HepG2 (cell line): Measurements from ENCODE around the gene PSRC1. TPM values are rescaled to one million over a fixed set of nuclear protein-coding genes. Genes with fewer than 3 reads are reported as not detected.
A peak's percentile ranks its signal among the peaks of the same experiment; 100 is the strongest.

Experiments
- ARNT2 ChIP-seq: sonication (generic); formaldehyde crosslinking; IDR thresholded peaks from 2 replicates; pipeline ENCODE4 v1.8.0; 2022; ENCODE audit warnings: mild to moderate bottlenecking, low read depth, missing genetic modification reagents, moderate library complexity
- BRD4 ChIP-seq: sonication (generic); formaldehyde crosslinking; IDR thresholded peaks from 2 replicates; pipeline ENCODE4 v1.4.0; 2020; ENCODE audit warnings: missing genetic modification reagents
- NFKB2 ChIP-seq: sonication (generic); formaldehyde crosslinking; IDR thresholded peaks from 2 replicates; pipeline ENCODE4 v1.4.0; 2020; ENCODE audit warnings: missing genetic modification reagents, borderline replicate concordance
- SPEN ChIP-seq: sonication (generic); formaldehyde crosslinking; IDR thresholded peaks from 2 replicates; pipeline ENCODE4 v1.5.1; 2020; ENCODE audit warnings: low read depth, mild to moderate bottlenecking, missing genetic modification reagents
- TBL1XR1 ChIP-seq: fragments of 150-350 bp; IDR thresholded peaks from 2 replicates; pipeline ENCODE4 v1.6.1; 2014; ENCODE audit warnings: borderline replicate concordance, low read length; ENCODE audit not compliant: partially characterized antibody
- ZNF180 ChIP-seq: sonication (generic); formaldehyde crosslinking; IDR thresholded peaks from 2 replicates; pipeline ENCODE4 v1.4.0; 2020; ENCODE audit warnings: low read depth, missing genetic modification reagents, borderline replicate concordance
- ZNF343 ChIP-seq: sonication (generic); formaldehyde crosslinking; IDR thresholded peaks from 2 replicates; pipeline ENCODE4 v1.4.0; 2020; ENCODE audit warnings: mild to moderate bottlenecking, missing genetic modification reagents
- ZNF615 ChIP-seq: sonication (generic); formaldehyde crosslinking; IDR thresholded peaks from 2 replicates; pipeline ENCODE4 v1.5.0; 2020; ENCODE audit warnings: mild to moderate bottlenecking, missing genetic modification reagents, borderline replicate concordance
- ZSCAN20 ChIP-seq: sonication (generic); formaldehyde crosslinking; IDR thresholded peaks from 2 replicates; pipeline ENCODE4 v1.4.0; 2020; ENCODE audit warnings: missing genetic modification reagents, mild to moderate bottlenecking, borderline replicate concordance
- polyA plus RNA-seq, 8 experiments: library from polyadenylated mRNA; depleted of rRNA in 3 of 8; stranded (reverse) in 7 of 8; unstranded in 1 of 8; fragments of >200 nt; fragmentation: Illumina TruSeq in 4 of 8; extraction: Trizol in 4 of 8; gene quantifications; 2 replicates each; pipeline versions ENCODE4 v1.2.1 to v1.2.3, GENCODE V29; 2011 to 2016; ENCODE audit warnings: low read depth in 4 of 8, missing spikeins in 1 of 8, mixed read lengths in 1 of 8; ENCODE audit not compliant: insufficient read depth in 1 of 8
- total RNA-seq, 5 experiments: library from RNA; depleted of rRNA; stranded (reverse); fragments of >200 nt; fragmentation: Illumina TruSeq; extraction: Trizol; gene quantifications; 2 replicates each; pipeline ENCODE4 v1.2.3, GENCODE V29; 2016; ENCODE audit warnings: low read depth in 1 of 5
- TF ChIP-seq, protein P1 (sequence below): sonication (generic); formaldehyde crosslinking; IDR thresholded peaks from 2 replicates; pipeline ENCODE4 v1.8.0; 2023; ENCODE audit warnings: mild to moderate bottlenecking, missing genetic modification reagents
- TF ChIP-seq, protein P2 (sequence below): IDR thresholded peaks from 2 replicates; pipeline ENCODE4 v1.6.1; 2018; ENCODE audit warnings: missing genetic modification reagents, mild to moderate bottlenecking, missing compliant biosample characterization
- TF ChIP-seq, protein P3 (sequence below): sonication (generic); formaldehyde crosslinking; IDR thresholded peaks from 2 replicates; pipeline ENCODE4 v1.5.1; 2020; ENCODE audit warnings: missing genetic modification reagents, mild to moderate bottlenecking, borderline replicate concordance
- TF ChIP-seq, protein P4 (sequence below): sonication (generic); formaldehyde crosslinking; IDR thresholded peaks from 2 replicates; pipeline ENCODE4 v1.5.1; 2020; ENCODE audit warnings: missing genetic modification reagents, mild to moderate bottlenecking, borderline replicate concordance
- TF ChIP-seq, protein P5 (sequence below): sonication (generic); formaldehyde crosslinking; conservative IDR thresholded peaks from 2 replicates; pipeline ENCODE4 v1.4.0; 2020; ENCODE audit warnings: missing genetic modification reagents
- TF ChIP-seq, protein P6 (sequence below): sonication (generic); formaldehyde crosslinking; IDR thresholded peaks from 2 replicates; pipeline ENCODE4 v1.5.1; 2020; ENCODE audit warnings: missing genetic modification reagents, mild to moderate bottlenecking, borderline replicate concordance

Gene PSRC1
- total and polyA plus RNA-seq, 2 of the 13 experiments (the other 11 are each of a cell fraction or from before 2014, with no cell fraction given), result 28.6 to 30.3 TPM

DNA sequence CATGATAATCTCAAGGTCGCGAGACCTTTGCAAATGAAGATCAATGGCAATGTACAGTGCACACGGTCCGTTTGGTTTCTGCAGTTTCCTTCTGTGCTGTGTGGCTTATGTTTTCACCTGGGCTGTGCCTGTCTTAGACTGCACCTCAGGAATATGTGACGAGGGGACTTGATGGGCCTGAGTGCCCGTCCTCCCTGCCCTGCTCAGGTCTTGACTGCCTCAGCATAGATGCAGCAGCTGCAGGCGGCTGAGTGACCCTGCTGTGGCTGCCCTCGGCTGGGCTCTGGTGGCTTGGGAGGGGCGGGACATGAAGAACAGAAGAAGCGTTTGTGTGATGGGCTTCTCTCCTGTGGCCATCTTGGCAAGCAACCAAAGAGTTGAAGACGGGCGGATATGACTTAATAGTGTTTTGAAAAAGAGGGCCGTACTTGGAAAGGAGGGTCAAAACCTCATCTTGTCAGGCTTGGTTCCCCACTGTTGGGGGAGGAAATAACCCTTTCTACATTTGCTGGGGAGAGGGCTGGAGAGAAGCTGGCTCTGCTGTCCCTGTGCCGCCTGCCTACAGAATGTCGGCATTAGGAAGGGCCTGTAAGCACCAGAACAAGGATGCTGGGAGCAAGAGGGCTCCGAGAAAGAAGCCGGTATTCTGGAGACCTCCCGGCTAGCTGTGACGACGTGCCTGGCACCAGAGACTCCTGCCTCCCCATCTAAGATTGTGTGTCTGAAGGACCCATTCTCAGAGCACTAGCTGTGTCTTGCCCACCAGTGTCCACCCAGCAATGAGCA, 16.8 kb upstream of the PSRC1 start (continued):
- TF ChIP-seq, protein P1, sequence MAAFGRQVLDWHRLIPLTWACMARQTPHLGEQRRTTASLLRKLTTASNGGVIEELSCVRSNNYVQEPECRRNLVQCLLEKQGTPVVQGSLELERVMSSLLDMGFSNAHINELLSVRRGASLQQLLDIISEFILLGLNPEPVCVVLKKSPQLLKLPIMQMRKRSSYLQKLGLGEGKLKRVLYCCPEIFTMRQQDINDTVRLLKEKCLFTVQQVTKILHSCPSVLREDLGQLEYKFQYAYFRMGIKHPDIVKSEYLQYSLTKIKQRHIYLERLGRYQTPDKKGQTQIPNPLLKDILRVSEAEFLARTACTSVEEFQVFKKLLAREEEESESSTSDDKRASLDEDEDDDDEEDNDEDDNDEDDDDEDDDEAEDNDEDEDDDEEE (CRISPR knock-in tag), result no peak
- TF ChIP-seq SPEN (CRISPR knock-in tag) (no peak), ZSCAN20 (no peak), NFKB2 (CRISPR knock-in tag) (no peak), ZNF180 (no peak), ZNF615 (no peak), ZNF343 (no peak), TBL1XR1 (no peak), BRD4 (CRISPR knock-in tag) (no peak; the same call in 1 of the 2 replicates), ARNT2 (0 out of 2 replicates have a peak, but pooled peaks have one; percentile 19)
- TF ChIP-seq, protein P2, sequence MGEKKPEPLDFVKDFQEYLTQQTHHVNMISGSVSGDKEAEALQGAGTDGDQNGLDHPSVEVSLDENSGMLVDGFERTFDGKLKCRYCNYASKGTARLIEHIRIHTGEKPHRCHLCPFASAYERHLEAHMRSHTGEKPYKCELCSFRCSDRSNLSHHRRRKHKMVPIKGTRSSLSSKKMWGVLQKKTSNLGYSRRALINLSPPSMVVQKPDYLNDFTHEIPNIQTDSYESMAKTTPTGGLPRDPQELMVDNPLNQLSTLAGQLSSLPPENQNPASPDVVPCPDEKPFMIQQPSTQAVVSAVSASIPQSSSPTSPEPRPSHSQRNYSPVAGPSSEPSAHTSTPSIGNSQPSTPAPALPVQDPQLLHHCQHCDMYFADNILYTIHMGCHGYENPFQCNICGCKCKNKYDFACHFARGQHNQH (CRISPR knock-in tag), result peak; percentile 12; the same call in 1 of the 2 replicates
- TF ChIP-seq, protein P3, sequence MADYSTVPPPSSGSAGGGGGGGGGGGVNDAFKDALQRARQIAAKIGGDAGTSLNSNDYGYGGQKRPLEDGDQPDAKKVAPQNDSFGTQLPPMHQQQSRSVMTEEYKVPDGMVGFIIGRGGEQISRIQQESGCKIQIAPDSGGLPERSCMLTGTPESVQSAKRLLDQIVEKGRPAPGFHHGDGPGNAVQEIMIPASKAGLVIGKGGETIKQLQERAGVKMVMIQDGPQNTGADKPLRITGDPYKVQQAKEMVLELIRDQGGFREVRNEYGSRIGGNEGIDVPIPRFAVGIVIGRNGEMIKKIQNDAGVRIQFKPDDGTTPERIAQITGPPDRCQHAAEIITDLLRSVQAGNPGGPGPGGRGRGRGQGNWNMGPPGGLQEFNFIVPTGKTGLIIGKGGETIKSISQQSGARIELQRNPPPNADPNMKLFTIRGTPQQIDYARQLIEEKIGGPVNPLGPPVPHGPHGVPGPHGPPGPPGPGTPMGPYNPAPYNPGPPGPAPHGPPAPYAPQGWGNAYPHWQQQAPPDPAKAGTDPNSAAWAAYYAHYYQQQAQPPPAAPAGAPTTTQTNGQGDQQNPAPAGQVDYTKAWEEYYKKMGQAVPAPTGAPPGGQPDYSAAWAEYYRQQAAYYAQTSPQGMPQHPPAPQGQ (CRISPR knock-in tag), result no peak
- TF ChIP-seq, protein P4, sequence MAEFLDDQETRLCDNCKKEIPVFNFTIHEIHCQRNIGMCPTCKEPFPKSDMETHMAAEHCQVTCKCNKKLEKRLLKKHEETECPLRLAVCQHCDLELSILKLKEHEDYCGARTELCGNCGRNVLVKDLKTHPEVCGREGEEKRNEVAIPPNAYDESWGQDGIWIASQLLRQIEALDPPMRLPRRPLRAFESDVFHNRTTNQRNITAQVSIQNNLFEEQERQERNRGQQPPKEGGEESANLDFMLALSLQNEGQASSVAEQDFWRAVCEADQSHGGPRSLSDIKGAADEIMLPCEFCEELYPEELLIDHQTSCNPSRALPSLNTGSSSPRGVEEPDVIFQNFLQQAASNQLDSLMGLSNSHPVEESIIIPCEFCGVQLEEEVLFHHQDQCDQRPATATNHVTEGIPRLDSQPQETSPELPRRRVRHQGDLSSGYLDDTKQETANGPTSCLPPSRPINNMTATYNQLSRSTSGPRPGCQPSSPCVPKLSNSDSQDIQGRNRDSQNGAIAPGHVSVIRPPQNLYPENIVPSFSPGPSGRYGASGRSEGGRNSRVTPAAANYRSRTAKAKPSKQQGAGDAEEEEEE (CRISPR knock-in tag), result 0 out of 2 replicates have a peak, but pooled peaks have one; percentile 23
- TF ChIP-seq, protein P5, sequence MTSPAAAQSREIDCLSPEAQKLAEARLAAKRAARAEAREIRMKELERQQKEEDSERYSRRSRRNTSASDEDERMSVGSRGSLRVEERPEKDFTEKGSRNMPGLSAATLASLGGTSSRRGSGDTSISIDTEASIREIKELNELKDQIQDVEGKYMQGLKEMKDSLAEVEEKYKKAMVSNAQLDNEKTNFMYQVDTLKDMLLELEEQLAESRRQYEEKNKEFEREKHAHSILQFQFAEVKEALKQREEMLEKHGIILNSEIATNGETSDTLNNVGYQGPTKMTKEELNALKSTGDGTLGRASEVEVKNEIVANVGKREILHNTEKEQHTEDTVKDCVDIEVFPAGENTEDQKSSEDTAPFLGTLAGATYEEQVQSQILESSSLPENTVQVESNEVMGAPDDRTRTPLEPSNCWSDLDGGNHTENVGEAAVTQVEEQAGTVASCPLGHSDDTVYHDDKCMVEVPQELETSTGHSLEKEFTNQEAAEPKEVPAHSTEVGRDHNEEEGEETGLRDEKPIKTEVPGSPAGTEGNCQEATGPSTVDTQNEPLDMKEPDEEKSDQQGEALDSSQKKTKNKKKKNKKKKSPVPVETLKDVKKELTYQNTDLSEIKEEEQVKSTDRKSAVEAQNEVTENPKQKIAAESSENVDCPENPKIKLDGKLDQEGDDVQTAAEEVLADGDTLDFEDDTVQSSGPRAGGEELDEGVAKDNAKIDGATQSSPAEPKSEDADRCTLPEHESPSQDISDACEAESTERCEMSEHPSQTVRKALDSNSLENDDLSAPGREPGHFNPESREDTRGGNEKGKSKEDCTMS (CRISPR knock-in tag), result no peak
- TF ChIP-seq, protein P6, sequence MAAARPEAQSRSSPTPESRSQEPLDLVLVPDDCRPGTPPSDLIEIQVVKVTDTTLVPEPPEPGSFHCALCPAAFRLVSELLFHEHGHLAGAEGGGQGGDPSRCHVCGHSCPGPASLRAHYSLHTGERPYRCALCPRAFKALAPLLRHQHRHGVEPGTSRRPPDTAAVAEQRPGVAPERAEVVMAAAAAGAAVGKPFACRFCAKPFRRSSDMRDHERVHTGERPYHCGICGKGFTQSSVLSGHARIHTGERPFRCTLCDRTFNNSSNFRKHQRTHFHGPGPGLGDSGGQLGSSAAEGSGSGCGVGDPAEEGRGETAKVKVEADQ (CRISPR knock-in tag), result no peak
